ENCODE data around the gene RNASE4. TPM values are rescaled to one million over a fixed set of nuclear protein-coding genes. Genes with fewer than 3 reads are reported as not detected.

Gene RNASE4
- total RNA-seq, 2 donors from 2014 or later = 0.73 to 1.6 TPM

- Mint-ChIP-seq H3K4me3 (no peak overlapping the region), H3K27me3 (ENCODE audit: insufficient read depth) (no peaks in the 10 kb centered on the region), H3K4me1 (no peaks in the 10 kb centered on the region), H3K27ac (no peak overlapping the region), H3K36me3 (ENCODE audit: low read depth) (no peaks in the 10 kb centered on the region), H3K9me3 (no peaks in the 10 kb centered on the region)
- H3K9me3 ChIP-seq (ENCODE audit: control insufficient read depth, low read length) = peaks cover 26% of the 10 kb centered on the region
- WGBS, 2 experiments (ENCODE audit: insufficient coverage in 1 of 2, insufficient read length in 1 of 2) = 91 to 100% methylated on average over 4 to 5 of the region's 5 CpGs
- H3K36me3 ChIP-seq (ENCODE audit: control insufficient read depth, insufficient read depth, low read length) = peaks cover 13% of the 10 kb centered on the region
- no peaks in the 10 kb centered on the region for H3K4me1 ChIP-seq (ENCODE audit: control insufficient read depth, insufficient read depth, low read length)
- H3K27ac ChIP-seq (ENCODE audit: low read depth, low read length) = no peak overlapping the region
- H3K9ac ChIP-seq (ENCODE audit: extremely low read depth, low read length, poor library complexity, severe bottlenecking) = no peak overlapping the region
- no peak for DNase-seq
- H3K27me3 ChIP-seq (ENCODE audit: control insufficient read depth, insufficient read depth, low read length, poor library complexity, severe bottlenecking) = no peaks in the 10 kb centered on the region
- TF ChIP-seq CTCF (conservative IDR thresholded peaks at IDR 0.05) = no peak
- H3K4me3 ChIP-seq (ENCODE audit: low read length) = no peak overlapping the region
These were observed 12.4 kb downstream of the RNASE4 start for GRCh38 chr14:20696764-20697163.

- Mint-ChIP-seq H3K4me1 (no peaks in the 10 kb centered on the region), H3K27me3 (ENCODE audit: insufficient read depth) (no peaks in the 10 kb centered on the region), H3K36me3 (ENCODE audit: low read depth) (no peaks in the 10 kb centered on the region), H3K27ac (no peak overlapping the region), H3K4me3 (no peak overlapping the region), H3K9me3 (no peaks in the 10 kb centered on the region)
- Histone ChIP-seq H3K4me3 (ENCODE audit: low read length) (no peak overlapping the region), H3K27me3 (ENCODE audit: control insufficient read depth, insufficient read depth, low read length, poor library complexity, severe bottlenecking) (no peaks in the 10 kb centered on the region), H3K4me1 (ENCODE audit: control insufficient read depth, insufficient read depth, low read length) (no peaks in the 10 kb centered on the region), H3K27ac (ENCODE audit: low read depth, low read length) (no peak overlapping the region), H3K9me3 (ENCODE audit: control insufficient read depth, low read length) (peaks cover 27% of the 10 kb centered on the region), H3K36me3 (ENCODE audit: control insufficient read depth, insufficient read depth, low read length) (peaks cover 13% of the 10 kb centered on the region), H3K9ac (ENCODE audit: extremely low read depth, low read length, poor library complexity, severe bottlenecking) (no peak overlapping the region)
- WGBS, 2 experiments (ENCODE audit: insufficient coverage in 1 of 2, insufficient read length in 1 of 2) = 43 to 45% methylated on average over 6 of the region's 6 CpGs
- peak; percentile 92 for TF ChIP-seq CTCF (conservative IDR thresholded peaks at IDR 0.05)
- peak; percentile 92 for DNase-seq
These were observed 13.1 kb downstream of the RNASE4 start for GRCh38 chr14:20697273-20698017.

- Histone ChIP-seq H3K9me3 (ENCODE audit: control insufficient read depth, low read length) (peaks cover 27% of the 10 kb centered on the region), H3K36me3 (ENCODE audit: control insufficient read depth, insufficient read depth, low read length) (peaks cover 13% of the 10 kb centered on the region), H3K4me1 (ENCODE audit: control insufficient read depth, insufficient read depth, low read length) (no peaks in the 10 kb centered on the region), H3K27me3 (ENCODE audit: control insufficient read depth, insufficient read depth, low read length, poor library complexity, severe bottlenecking) (no peaks in the 10 kb centered on the region), H3K4me3 (ENCODE audit: low read length) (no peak overlapping the region), H3K27ac (ENCODE audit: low read depth, low read length) (no peak overlapping the region), H3K9ac (ENCODE audit: extremely low read depth, low read length, poor library complexity, severe bottlenecking) (no peak overlapping the region)
- H3K9me3 Mint-ChIP-seq = no peaks in the 10 kb centered on the region
- no peak overlapping the region for H3K27ac Mint-ChIP-seq
- no peaks in the 10 kb centered on the region for H3K4me1 Mint-ChIP-seq
- no peak for TF ChIP-seq CTCF (conservative IDR thresholded peaks at IDR 0.05)
- no peaks in the 10 kb centered on the region for H3K27me3 Mint-ChIP-seq (ENCODE audit: insufficient read depth)
- no peaks in the 10 kb centered on the region for H3K36me3 Mint-ChIP-seq (ENCODE audit: low read depth)
- no peak for DNase-seq
- no peak overlapping the region for H3K4me3 Mint-ChIP-seq
These were observed 13.6 kb downstream of the RNASE4 start for GRCh38 chr14:20698018-20698329.
